Uterus (tissue), 4 donors: ENCODE results near the gene KANTR. TPM values are rescaled to one million over a fixed set of nuclear protein-coding genes. Genes with fewer than 3 reads are reported as not detected.
"Not testable (repeated sequence)": the region's sequence is repeated elsewhere in the genome, so short reads cannot be mapped to it uniquely, and the experiment has no call there.

Source experiments
- DNase-seq, 2 donors: peaks; one replicate each; pipeline ENCODE4 v3.0.0-alpha.2; 2019 to 2020
- H3K27ac ChIP-seq, 2 donors: fragments of 200-600 bp; sonication (generic); 1 replicate in 1 of 2; 2 replicates in 1 of 2; pipeline ENCODE4 v1.5.1; 2016 to 2018
- H3K27me3 ChIP-seq, 2 donors: fragments of 200-600 bp; sonication (generic); one replicate each; pipeline ENCODE4 v1.5.1; 2018 to 2019; ENCODE audit warnings: control low read depth in 1 of 2
- H3K36me3 ChIP-seq, 2 donors: fragments of 200-600 bp; sonication (generic); one replicate each; pipeline ENCODE4 v1.5.1; 2019; ENCODE audit warnings: control low read depth in 1 of 2
- H3K4me1 ChIP-seq, 2 donors: fragments of 200-600 bp; sonication (generic); one replicate each; pipeline ENCODE4 v1.5.1; 2018 to 2019; ENCODE audit warnings: control low read depth in 1 of 2
- H3K4me3 ChIP-seq, 2 donors: fragments of 200-600 bp; sonication (generic); 1 replicate in 1 of 2; 2 replicates in 1 of 2; pipeline ENCODE4 v1.5.1; 2018 to 2019; ENCODE audit warnings: mild to moderate bottlenecking in 1 of 2
- H3K9me3 ChIP-seq, 2 donors: fragments of 200-600 bp; sonication (generic); one replicate each; pipeline ENCODE4 v1.5.1; 2019; ENCODE audit warnings: control low read depth in 1 of 2
- POLR2A ChIP-seq, 2 donors: fragments of 450-650 bp; IDR thresholded peaks; one replicate each; pipeline ENCODE4 v1.6.1; 2016; ENCODE audit warnings: antibody characterized with exemption in 2 of 2, mild to moderate bottlenecking in 1 of 2, moderate library complexity in 1 of 2
- intact Hi-C: fragments of 100-400 bp; cut with DNase I; formaldehyde crosslinking; loops from one replicate; pipeline ENCODE4 v1.15.1; 2023; ENCODE audit warnings: low total_unique reads
- total RNA-seq, 4 donors: library from RNA; depleted of rRNA in 3 of 4; stranded (reverse); fragments of >200 nt in 3 of 4; gene quantifications; one replicate each; pipeline versions ENCODE4 v1.1.0 to v1.2.4, GENCODE V29; 2014 to 2023
- TF ChIP-seq, protein P1 (sequence below), 4 experiments: fragments of 200-600 bp in 2 of 4; fragments of 450-650 bp in 2 of 4; sonication (generic) in 2 of 4; IDR thresholded peaks; one replicate each; pipeline ENCODE4 v1.5.1; 2016 to 2019; ENCODE audit warnings: antibody characterized with exemption in 4 of 4, mild to moderate bottlenecking in 2 of 4, moderate library complexity in 1 of 4
- donor health status: DM: yes; HTN: yes; CAD: no.

KANTR gene
- total RNA-seq, 4 donors from 2014 or later, result 22.6 to 71.7 (median 33.6) TPM

DNA sequence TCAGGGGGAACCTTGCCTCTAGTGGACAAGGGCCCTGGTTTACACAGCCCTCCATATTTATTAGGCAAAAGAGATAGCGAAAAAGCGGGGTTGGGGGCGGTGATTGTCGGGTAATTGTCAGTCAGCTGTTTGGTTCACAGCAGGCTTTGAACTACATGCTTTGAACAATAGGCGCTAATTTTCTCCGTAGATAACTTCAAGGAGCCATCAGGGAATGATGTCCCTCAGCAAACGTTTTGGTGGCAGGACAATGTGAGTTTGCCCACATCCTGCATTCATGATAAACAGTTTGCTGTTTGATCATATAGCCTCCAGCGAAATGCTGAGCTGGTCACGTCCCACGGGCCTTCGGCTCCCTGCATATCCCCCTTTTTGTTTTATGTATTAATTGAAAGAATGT lies 65.2 kb downstream of the KANTR start:
- no peak for DNase-seq
- intact Hi-C loops, result no loop called here
- no peaks in the 10 kb centered on the region for H3K9me3 ChIP-seq
- no peaks in the 10 kb centered on the region for H3K27me3 ChIP-seq
- H3K4me3 ChIP-seq, result no peak overlapping the region
- TF ChIP-seq, protein P1, sequence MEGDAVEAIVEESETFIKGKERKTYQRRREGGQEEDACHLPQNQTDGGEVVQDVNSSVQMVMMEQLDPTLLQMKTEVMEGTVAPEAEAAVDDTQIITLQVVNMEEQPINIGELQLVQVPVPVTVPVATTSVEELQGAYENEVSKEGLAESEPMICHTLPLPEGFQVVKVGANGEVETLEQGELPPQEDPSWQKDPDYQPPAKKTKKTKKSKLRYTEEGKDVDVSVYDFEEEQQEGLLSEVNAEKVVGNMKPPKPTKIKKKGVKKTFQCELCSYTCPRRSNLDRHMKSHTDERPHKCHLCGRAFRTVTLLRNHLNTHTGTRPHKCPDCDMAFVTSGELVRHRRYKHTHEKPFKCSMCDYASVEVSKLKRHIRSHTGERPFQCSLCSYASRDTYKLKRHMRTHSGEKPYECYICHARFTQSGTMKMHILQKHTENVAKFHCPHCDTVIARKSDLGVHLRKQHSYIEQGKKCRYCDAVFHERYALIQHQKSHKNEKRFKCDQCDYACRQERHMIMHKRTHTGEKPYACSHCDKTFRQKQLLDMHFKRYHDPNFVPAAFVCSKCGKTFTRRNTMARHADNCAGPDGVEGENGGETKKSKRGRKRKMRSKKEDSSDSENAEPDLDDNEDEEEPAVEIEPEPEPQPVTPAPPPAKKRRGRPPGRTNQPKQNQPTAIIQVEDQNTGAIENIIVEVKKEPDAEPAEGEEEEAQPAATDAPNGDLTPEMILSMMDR (IDR thresholded peaks at IDR 0.05), result no peak
- TF ChIP-seq POLR2A (IDR thresholded peaks at IDR 0.05), result no peak
- H3K4me1 ChIP-seq, result no peaks in the 10 kb centered on the region
- no peak overlapping the region for H3K27ac ChIP-seq
- H3K36me3 ChIP-seq, result no peaks in the 10 kb centered on the region

DNA sequence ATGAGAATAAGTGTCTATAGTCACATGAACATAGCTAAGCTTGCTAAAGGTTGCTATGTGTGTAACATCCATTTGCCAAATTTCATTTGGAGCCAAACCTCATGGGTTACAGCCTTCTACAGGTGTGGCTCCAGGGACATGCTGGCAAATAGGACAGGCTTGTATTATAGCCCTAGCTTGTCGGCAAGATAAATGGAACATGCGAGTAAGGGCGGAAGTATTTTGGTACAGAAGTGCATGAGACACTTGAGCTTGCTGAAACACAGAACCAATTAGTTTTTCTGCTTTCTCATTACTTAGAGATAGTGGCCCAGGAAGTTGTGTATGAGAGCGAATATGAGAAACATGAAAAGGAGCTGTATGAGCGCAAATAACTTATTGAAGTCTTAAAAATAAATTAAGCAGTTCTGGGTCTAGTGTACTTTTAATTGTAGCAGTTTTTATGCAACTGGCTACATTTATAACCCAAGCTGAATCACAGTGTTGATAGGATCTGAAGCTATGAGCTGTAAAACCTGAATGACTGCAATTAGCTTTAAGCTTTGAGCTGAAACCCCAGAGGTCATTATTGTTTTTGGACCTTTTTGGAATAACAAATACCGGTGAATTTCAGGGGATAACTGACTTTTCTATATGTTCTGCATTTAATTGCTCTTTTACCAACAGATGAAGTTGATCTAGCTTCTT lies 66.5 kb downstream of the KANTR start:
- Histone ChIP-seq H3K36me3 (no peaks in the 10 kb centered on the region), H3K27me3 (no peaks in the 10 kb centered on the region), H3K9me3 (no peaks in the 10 kb centered on the region), H3K27ac (no peak overlapping the region), H3K4me3 (no peak overlapping the region), H3K4me1 (no peaks in the 10 kb centered on the region)
- no peak for TF ChIP-seq POLR2A (IDR thresholded peaks at IDR 0.05)
- TF ChIP-seq, protein P1 (IDR thresholded peaks at IDR 0.05), result no peak
- intact Hi-C loops, result no loop called here
- no peak for DNase-seq

DNA sequence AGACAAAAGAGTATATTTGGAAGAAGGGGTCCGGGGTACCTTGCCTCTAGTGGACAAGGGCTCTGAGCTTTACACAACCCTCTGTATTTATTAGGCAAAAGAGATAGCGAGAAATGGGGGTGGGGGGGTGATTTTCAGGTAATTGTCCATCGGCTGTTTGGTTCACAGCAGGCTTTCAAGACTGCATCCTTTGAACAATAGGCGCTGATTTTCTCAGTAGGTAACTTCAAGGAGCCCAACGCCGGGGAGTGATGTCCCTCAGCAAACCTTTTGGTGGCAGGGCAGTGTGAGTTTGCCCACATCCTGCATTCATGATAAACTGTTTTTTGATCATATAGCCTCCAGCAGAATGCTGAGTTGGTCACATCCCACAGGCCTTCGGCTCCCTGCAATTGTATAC lies 69.5 kb downstream of the KANTR start:
- Histone ChIP-seq H3K27me3 (no peaks in the 10 kb centered on the region), H3K4me3 (no peak overlapping the region), H3K4me1 (no peaks in the 10 kb centered on the region), H3K9me3 (no peaks in the 10 kb centered on the region), H3K36me3 (no peaks in the 10 kb centered on the region), H3K27ac (no peak overlapping the region)
- intact Hi-C loops, result no loop called here
- TF ChIP-seq, protein P1 (IDR thresholded peaks at IDR 0.05), result no peak
- TF ChIP-seq POLR2A (IDR thresholded peaks at IDR 0.05), result no peak
- DNase-seq, result no peak

DNA sequence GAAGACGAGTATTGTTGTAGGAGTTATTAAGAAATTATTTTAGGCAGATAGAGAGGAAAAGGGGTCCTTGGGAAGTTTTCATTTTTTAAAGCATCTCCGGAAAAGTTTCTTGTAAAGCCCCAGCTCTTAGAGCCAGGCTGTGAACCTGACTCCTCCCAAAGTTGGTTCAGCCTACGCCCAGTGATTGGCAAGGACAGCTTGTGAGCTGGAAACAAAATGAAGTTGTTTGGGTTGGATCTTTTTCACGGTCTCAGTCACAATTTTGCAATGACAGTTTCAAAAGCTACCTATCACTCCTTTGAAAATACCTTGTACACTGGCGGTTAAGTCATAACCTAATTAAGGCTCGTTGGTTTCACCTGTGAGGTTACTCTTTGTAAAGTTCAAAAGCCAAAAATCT lies 70.6 kb downstream of the KANTR start:
- H3K27me3 ChIP-seq, H3K4me1 ChIP-seq, H3K36me3 ChIP-seq, DNase-seq, H3K4me3 ChIP-seq, H3K9me3 ChIP-seq, intact Hi-C loops, H3K27ac ChIP-seq: not testable (repeated sequence)

DNA sequence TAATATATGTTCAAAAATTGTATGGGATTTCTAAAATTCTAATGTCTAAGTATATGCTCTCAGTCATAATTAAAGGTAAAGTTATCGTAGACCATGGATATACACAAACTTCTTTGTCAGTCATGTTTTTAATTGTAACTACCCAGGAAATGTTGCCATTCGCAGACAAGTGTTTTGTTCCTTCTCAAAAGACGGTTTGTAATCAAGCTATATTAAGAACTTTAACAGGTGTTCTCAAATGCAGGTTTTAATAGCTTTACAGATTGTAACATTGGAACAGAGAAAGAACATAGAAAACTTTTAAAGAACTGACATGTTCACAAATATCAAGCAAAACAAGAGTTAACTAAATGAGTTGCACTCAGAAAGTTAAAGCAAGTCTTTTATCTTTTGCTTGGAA lies 72.2 kb downstream of the KANTR start:
- intact Hi-C loops, result no loop called here
- DNase-seq, result no peak
- H3K27me3 ChIP-seq, result no peaks in the 10 kb centered on the region
- TF ChIP-seq, protein P1 (IDR thresholded peaks at IDR 0.05), result no peak
- H3K36me3 ChIP-seq, result no peaks in the 10 kb centered on the region
- no peak overlapping the region for H3K27ac ChIP-seq
- no peaks in the 10 kb centered on the region for H3K4me1 ChIP-seq
- H3K4me3 ChIP-seq, result no peak overlapping the region
- no peaks in the 10 kb centered on the region for H3K9me3 ChIP-seq

DNA sequence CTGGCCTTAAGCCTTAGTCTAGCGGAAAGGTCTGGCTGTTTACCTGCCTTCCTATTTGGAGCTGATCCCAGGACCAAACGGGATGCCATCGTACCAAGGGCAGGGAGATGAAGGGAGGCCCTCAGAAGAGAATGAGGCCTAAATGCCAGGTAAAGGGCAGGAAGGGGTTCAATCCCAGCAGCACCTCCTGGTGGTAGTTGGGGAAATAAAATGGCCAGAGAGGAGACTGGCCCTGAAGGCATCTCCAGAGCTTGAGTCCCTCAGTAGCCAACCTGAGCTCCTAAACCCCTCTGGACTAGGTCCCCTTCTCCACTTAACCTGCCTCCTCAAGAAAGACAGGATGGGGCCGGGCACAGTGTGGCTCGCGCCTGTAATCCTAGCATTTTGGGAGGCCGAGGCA lies 77.4 kb downstream of the KANTR start:
- H3K4me1 ChIP-seq, result no peaks in the 10 kb centered on the region
- H3K36me3 ChIP-seq, result no peaks in the 10 kb centered on the region
- H3K9me3 ChIP-seq, result no peaks in the 10 kb centered on the region
- TF ChIP-seq, protein P1 (IDR thresholded peaks at IDR 0.05), result no peak
- TF ChIP-seq POLR2A (IDR thresholded peaks at IDR 0.05), result no peak
- DNase-seq, result no peak
- intact Hi-C loops, result no loop called here
- no peaks in the 10 kb centered on the region for H3K27me3 ChIP-seq
- H3K27ac ChIP-seq, result no peak overlapping the region
- no peak overlapping the region for H3K4me3 ChIP-seq
